GM18507 (cell line): Measurements from ENCODE around the gene SEZ6L.

Source experiments
- DNase-seq: peaks from one replicate; pipeline ENCODE4 v3.0.0; 2011; ENCODE audit warnings: low read depth; ENCODE audit not compliant: insufficient read length; ENCODE audit errors: extremely low spot score
- FAIRE-seq: peaks from 2 replicates; lab custom pipeline; 2011; peaks lifted over from hg19 to GRCh38; lab: Jason Lieb, UNC

The SEZ6L gene

GRCh38 chr22:26286091-26286820, 117.0 kb downstream of the SEZ6L start:
- DNase-seq (no peak), FAIRE-seq (no peak)

DNA sequence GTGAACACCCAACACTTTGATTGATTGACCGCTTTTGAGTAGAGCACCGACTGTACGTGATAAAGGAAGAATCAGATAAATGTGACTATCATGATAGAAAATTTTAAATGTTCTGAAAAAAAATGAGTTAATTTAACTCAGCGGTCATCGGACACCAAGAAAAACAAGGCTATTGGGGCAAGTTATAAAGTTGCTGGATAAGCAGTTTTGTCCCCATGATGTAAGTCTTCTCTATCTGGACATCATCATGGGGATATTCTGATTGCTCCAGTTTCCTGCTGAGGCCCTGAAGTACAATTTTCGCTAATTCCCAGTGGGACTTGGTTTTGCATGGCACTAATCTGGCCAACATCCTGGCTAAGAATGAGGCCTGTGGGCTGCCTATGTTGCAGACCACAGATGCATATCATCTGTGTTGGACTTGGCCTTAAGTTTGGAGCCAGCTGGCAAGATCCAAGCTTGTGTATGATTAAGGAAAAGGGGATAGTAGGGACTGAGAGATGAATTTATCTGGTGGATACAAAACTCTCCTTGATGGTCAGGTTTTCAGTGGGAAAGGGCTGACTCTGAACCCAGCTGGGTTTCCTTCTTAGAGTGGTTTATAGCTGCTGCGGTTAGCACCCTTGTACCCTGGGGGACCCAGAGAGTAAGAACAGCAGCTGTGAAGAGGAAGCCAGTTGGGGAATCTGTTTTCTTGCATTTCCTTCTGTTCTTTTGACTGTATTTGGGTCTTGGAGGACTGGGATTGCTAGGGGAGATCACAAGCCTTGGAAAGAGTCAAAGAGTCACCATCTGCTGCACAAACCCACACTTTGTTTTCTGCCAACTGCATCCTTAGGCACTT, 118.3 kb downstream of the SEZ6L start:
- DNase-seq (no peak), FAIRE-seq (no peak)

GRCh38 chr22:26289611-26290101, 120.4 kb downstream of the SEZ6L start:
- no peak for DNase-seq
- no peak for FAIRE-seq

DNA sequence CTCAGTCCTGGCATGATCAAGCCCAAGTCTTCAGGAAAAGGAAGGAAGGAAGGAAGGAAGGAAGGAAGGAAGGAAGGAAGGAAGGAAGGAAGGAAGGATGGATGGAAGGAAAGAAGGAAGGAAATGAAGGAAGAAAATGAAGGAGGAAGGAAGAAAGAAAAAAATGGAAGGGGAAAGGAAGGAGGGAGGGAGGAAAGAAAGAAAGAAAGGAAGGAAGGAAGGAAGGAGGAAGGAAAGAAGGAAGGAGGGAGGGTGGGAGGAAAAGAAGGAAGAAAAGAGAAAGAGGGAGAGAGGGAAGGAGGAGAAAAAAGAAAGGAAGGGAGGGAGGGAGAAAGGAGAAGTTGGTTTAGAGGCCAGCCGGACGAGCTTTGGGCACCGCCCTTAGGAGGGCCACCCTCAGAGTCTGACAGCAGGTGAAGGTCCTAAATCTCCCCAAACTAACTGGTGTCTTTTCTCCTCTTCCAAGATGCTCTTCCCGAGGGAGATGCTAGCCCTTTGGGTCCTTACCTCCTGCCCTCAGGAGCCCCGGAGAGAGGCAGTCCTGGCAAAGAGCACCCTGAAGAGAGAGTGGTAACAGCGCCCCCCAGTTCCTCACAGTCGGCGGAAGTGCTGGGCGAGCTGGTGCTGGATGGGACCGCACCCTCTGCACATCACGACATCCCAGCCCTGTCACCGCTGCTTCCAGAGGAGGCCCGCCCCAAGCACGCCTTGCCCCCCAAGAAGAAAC, 122.8 kb downstream of the SEZ6L start:
- DNase-seq (no peak), FAIRE-seq (no peak)

DNA sequence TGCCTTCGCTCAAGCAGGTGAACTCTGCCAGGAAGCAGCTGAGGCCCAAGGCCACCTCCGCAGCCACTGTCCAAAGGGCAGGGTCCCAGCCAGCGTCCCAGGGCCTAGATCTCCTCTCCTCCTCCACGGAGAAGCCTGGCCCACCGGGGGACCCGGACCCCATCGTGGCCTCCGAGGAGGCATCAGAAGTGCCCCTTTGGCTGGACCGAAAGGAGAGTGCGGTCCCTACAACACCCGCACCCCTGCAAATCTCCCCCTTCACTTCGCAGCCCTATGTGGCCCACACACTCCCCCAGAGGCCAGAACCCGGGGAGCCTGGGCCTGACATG, 123.4 kb downstream of the SEZ6L start:
- no peak for FAIRE-seq
- DNase-seq: no peak

DNA sequence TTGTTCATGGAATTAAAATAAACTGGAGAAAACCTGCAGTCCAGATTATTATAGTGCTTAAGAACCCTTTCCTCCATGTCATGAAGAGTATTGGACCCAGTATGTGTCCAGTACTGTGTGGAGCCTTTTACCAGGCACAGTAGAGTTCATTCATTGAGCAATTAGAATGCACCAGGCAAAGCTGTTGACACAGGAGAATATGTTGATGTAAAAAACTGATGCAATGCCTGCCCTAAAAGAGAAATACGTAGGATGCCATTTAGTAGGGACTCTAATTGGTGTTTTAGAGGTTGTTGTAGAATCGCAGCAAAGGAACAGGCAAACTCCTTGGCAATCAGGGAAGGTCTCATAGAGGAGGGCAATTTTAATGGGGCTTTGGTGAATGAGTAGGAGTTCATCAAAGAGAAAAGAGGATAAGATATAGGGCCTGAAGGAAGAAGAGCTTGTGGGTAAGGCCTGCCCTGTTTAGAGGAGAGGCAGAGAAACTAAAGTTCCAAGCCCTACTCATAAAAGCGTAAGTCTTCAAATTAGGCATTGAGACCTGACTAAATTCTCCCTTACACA, 126.4 kb downstream of the SEZ6L start:
- FAIRE-seq: no peak
- DNase-seq: no peak

- DNase-seq (no peak), FAIRE-seq (no peak)
These were observed 129.5 kb downstream of the SEZ6L start for GRCh38 chr22:26298605-26299310.

DNA sequence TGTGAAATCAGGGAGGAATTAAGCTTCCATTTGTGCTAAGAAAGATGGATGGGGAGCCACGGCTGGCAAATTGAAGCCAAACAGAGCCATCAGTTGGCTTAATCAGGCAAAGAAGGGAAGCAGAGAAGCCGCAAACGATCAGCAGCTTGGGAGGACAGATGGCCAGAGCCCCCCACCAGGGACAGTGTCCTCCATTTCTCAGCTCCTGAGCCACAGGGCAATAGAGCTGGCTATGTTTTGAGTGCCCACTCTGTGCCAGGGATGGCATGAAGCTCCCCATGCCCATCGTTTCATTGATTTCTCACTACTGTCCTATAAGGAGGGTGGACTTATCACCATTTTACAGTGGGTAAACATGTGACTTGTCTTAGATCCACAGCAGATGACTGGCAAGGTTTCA, 133.5 kb downstream of the SEZ6L start:
- no peak for FAIRE-seq

DNA sequence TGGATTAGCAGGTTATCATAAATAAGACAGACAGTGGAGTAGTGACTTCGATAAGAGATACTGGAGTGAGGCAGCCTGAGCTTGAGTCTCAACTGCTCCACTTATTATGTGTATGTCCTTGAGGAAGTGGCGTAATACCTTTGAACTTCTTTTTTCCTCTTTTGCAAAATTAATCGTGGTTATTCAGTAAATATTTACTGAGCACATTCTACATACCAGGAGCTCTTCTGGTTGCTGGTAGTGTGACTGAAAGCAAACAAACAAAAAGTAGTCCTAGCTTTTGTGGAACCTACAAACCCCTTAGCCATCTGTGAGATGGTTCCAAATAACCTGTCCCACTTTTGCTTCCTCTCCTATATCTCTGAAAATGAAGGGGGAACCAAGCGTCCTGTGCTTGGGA, 134.2 kb downstream of the SEZ6L start:
- DNase-seq (no peak), FAIRE-seq (no peak)

More for the DNA sequence above, 133.5 kb downstream of the SEZ6L start:
- no peak for DNase-seq

DNA sequence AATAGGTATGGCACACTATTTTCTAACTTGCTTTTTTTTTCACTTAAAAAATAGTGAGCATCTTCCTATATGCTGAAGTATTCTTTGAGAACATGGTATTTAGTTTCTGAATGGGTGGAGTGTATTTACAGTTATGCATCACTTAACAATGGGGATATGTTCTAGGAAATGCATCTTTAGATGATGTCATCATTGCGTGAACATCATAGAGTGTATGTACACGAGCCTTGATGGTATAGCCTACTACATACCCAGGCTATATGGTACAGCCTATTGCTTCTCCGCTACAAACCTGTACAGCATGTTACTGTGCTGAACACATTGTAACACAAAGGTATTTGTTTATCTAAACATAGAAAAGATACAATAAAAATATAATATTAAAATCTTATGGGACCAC, 135.5 kb downstream of the SEZ6L start:
- no peak for FAIRE-seq
- DNase-seq: no peak

GRCh38 chr22:26308467-26308866, 139.2 kb downstream of the SEZ6L start:
- no peak for FAIRE-seq
- no peak for DNase-seq

DNA sequence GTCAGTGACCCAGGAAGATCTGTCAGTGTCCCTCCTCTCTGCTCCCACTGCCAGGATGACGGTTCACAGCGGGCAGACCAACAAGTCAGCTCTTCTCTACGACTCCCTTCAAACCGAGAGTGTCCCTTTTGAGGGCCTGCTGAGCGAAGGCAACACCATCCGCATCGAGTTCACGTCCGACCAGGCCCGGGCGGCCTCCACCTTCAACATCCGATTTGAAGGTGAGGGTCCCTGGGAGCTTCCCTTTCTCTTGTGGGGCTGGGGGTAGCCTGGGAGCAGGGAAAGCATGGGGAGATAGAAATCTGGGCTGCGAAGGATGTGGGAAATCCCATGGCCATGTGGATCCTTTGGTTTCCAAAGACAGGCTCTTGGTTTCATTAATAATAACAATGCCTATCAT, 141.4 kb downstream of the SEZ6L start:
- FAIRE-seq: no peak
- DNase-seq: no peak

GRCh38 chr22:26313291-26313690, 144.0 kb downstream of the SEZ6L start:
- FAIRE-seq: no peak
- no peak for DNase-seq

- no peak for FAIRE-seq
- DNase-seq: no peak
These were observed 144.9 kb downstream of the SEZ6L start for GRCh38 chr22:26314171-26314570.

GRCh38 chr22:26314656-26315055, 145.4 kb downstream of the SEZ6L start:
- no peak for DNase-seq
- FAIRE-seq: no peak

DNA sequence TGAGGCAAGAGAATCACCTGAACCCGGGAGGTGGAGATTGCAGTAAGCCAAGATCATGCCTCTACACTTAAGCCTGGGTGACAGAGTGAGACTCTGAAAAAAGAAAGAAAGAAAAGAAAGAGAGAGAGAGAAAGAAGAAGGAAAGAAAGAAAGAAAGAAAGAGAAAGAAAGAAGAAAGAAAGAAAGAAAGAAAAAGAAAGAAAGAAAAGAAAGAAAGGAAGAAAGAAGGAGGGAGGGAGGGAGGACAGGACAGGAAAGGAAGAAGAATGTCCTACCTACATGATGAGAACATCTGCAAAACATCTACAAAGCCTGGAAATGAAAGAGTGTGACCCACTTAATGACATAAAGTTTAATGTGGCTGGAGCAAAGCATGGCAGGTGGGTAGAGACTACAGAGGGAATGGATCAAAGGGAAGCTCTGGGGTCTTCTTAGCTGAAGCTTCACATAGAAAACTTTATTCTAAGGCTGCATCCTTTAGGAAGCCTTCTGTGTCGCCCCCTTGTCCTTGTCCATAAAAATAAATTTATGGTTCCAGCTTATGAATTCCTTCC, 147.5 kb downstream of the SEZ6L start:
- FAIRE-seq (no peak), DNase-seq (no peak)

- FAIRE-seq (no peak), DNase-seq (no peak)
These were observed 149.7 kb downstream of the SEZ6L start for GRCh38 chr22:26318975-26319374.

DNA sequence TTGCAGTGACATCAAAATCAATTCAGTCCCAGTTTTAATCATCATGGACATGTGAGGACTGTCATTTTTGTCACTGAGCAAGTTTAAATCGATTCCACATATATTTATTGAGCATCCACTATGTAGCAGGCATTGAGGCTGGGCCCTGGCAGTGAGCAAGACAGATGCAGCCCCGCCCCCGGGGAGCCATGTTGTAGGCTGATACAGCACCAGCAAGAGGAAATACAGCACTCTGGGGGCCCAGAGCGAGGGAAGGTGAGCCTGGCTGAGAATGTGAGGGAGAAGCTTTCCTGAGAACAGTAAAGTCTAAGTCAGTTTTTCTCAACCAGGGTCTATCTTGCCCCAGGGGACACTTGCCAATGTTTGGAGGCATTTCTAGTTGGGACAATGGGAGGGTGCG, 151.2 kb downstream of the SEZ6L start:
- FAIRE-seq (no peak), DNase-seq (no peak)

GRCh38 chr22:26321469-26321913, 152.2 kb downstream of the SEZ6L start:
- FAIRE-seq (no peak), DNase-seq (no peak)
